HT1080 (cell line): ENCODE measurements around the gene CPN2. TPM values are rescaled to one million over a fixed set of nuclear protein-coding genes. Genes with fewer than 3 reads are reported as not detected.

Source experiments
- DNase-seq: peaks from one replicate; pipeline ENCODE4 v3.0.0-alpha.2; 2015; ENCODE audit warnings: low read depth
- total RNA-seq: library from RNA; depleted of rRNA; stranded (reverse); fragments of >200 nt; shearing (Covaris generic); gene quantifications from 2 replicates; pipeline ENCODE4 v1.2.3, GENCODE V29; 2014

CPN2 gene
- total RNA-seq, 1 experiment from 2014 or later = not detected

GRCh38 chr3:194314388-194315068 lies 36.6 kb downstream of the CPN2 start:
- no peak for DNase-seq

GRCh38 chr3:194313560-194314387 lies 37.4 kb downstream of the CPN2 start:
- DNase-seq = no peak

- DNase-seq = peak; percentile 59
Observed at GRCh38 chr3:194312743-194313281, 38.3 kb downstream of the CPN2 start.

- no peak for DNase-seq
Observed at GRCh38 chr3:194312186-194312742, 38.9 kb downstream of the CPN2 start.

- no peak for DNase-seq
Observed at GRCh38 chr3:194311000-194311399, 40.1 kb downstream of the CPN2 start.

GRCh38 chr3:194310060-194310835 lies 40.9 kb downstream of the CPN2 start:
- DNase-seq = no peak

GRCh38 chr3:194308601-194309449 lies 42.3 kb downstream of the CPN2 start:
- no peak for DNase-seq

GRCh38 chr3:194307849-194308248 lies 43.3 kb downstream of the CPN2 start:
- DNase-seq = no peak

- DNase-seq = no peak
Observed at GRCh38 chr3:194306771-194307640, 44.1 kb downstream of the CPN2 start.

- DNase-seq = no peak
Observed at GRCh38 chr3:194306109-194306686, 44.9 kb downstream of the CPN2 start.

- DNase-seq = no peak
Observed at GRCh38 chr3:194305356-194306108, 45.6 kb downstream of the CPN2 start.

GRCh38 chr3:194304186-194304917 lies 46.8 kb downstream of the CPN2 start:
- no peak for DNase-seq

- DNase-seq = no peak
Observed at GRCh38 chr3:194303749-194304148, 47.4 kb downstream of the CPN2 start.

- no peak for DNase-seq
Observed at GRCh38 chr3:194301730-194302129, 49.4 kb downstream of the CPN2 start.

- no peak for DNase-seq
Observed at GRCh38 chr3:194300936-194301335, 50.2 kb downstream of the CPN2 start.

GRCh38 chr3:194300382-194300758 lies 50.8 kb downstream of the CPN2 start:
- DNase-seq = no peak

- no peak for DNase-seq
Observed at GRCh38 chr3:194298331-194299227, 52.5 kb downstream of the CPN2 start.
